Activated CD4-positive, alpha-beta T cell treated with anti-CD3 and anti-CD28 coated beads, Interleukin-2, Interleukin-6, amounts not matched to agents 100 ng/mL and 50 ng/mL, durations not matched to agents 16 hours and 8 hours (primary cell): ENCODE measurements around the gene MTG2.
A peak's percentile ranks its signal among the peaks of the same experiment; 100 is the strongest.

Experiments
- DNase-seq: peaks from one replicate; pipeline ENCODE4 v3.0.0-alpha.2; 2020

MTG2 gene, protein sequence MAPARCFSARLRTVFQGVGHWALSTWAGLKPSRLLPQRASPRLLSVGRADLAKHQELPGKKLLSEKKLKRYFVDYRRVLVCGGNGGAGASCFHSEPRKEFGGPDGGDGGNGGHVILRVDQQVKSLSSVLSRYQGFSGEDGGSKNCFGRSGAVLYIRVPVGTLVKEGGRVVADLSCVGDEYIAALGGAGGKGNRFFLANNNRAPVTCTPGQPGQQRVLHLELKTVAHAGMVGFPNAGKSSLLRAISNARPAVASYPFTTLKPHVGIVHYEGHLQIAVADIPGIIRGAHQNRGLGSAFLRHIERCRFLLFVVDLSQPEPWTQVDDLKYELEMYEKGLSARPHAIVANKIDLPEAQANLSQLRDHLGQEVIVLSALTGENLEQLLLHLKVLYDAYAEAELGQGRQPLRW

DNA sequence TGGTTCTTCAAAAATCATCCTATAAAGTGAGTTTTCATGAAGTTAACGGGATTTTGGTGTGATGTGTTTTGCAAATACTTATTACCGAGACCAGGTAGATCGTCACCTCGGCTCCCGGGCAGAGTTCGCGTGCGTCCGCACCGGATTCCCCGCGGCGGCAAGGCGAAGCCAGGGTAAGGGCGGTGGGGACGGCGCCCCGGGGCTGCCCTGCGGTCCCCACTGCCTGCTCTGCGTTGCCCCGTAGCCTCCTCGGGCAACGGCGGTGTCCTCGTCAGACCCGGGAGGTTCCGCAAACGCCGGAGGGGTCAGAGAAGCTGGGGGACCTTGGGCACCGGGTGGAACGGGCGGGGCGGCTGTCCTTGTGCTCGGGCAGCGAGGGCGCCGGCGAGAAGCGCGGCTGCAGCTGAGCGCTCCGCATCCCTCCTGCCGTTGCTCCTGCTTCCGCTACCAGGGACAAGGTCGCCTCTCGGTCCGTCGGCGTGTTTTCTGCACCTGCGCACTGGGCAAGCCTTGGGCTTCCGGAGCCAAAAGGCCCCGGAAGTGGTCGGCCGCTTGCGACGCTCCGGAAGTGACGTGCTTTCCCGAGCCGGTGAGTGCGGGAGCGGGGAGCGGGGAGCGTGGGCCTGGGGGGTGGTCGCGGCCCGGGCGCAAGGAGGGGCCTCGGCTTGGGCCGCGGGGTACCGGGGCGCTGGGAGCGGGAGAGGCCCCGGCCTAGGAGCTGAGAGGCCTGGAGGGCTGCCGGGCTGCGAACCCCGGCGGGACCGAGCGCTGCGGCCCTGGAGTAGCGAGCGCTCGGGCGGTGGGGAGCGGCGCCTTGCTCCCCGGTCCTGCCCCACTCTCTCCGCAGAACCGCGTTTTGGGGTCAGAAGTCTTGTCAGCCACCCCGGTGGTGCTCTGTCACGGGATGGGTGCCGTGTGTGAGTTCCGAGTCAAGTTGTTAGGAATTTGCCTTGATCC lies at the start of gene MTG2:
Gene MTG2 (plus strand): TSS at position 560 of the 957 bp plus-strand sequence. CDS start 10,393 bp downstream, outside the sequence.
- peak; percentile 97 for DNase-seq

DNA sequence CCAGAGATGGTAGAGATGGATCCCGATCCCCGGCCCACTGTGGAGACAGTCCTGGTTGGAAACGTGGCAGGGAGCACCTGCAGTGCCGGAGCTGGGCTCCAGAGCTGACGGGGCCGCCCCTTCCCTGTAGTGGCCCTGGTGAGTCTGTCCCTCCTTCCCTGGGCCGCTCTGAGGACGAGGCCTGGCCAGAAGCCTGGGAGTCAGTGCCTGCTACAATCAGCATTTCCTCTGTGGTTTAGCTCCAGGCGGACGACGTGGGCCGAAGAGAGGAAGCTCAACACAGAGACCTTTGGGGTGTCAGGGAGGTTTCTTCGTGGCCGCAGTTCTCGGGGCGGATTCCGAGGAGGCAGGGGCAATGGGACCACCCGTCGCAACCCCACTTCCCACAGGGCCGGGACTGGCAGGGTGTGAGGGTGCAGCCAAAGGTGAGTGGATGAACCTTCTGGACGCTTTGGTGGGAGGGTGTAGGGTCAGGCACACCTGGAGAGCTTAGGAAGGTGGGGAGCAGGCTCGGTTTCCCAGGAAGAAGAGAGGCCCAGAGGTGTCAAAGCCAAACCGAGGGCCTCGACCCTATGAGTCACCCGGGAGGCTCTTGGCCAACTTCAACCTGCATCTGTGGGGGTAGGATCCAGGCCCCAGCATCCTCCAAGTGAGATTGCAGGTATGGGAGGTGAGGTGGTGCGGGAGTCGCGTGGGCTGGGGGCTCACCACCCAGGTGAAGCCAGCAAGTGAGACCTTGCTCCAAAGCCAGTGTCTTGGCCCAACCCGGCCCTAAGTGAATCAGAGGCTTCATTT lies 49.6 kb upstream of the MTG2 start:
- no peak for DNase-seq

DNA sequence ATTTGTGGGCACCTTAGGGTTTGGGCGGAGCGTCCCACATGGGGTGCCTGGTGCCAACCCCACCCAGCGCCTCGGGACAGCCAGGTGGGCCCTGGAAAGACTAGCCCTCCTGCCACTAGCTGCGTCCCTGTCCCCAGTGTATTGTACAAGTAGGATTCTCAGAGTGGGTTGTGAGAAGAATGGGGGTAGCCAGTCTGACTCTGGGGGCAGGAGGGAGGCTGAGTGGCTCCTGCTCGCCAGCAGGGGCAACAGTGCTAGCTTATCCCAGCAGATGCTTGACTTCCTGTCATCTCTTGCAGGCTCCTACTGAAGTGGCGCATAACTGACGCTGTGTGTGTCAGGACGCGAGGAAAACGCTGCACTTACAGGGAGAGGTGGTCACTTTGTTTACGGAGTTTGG lies 49.0 kb upstream of the MTG2 start:
- no peak for DNase-seq

DNA sequence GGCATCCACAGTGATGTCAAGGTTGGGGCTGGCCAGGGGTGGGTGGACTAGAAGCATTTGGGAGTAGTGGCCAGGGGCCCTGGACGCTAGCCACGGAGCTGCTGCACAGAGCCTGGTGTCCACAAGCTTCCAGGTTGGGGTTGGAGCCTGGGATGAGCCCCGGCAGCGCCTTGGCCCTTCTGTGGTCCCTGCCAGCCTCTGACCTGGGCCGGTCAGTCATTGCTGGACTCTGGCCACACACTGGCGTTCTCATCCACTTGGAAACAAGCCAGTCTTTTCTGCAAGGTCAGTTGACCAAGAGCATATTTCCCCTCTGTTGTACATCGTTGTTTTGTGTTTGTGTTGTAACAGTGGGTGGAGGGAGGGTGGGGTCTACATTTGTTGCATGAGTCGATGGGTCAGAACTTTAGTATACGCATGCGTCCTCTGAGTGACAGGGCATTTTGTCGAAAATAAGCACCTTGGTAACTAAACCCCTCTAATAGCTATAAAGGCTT lies 48.0 kb upstream of the MTG2 start:
- DNase-seq: no peak

DNA sequence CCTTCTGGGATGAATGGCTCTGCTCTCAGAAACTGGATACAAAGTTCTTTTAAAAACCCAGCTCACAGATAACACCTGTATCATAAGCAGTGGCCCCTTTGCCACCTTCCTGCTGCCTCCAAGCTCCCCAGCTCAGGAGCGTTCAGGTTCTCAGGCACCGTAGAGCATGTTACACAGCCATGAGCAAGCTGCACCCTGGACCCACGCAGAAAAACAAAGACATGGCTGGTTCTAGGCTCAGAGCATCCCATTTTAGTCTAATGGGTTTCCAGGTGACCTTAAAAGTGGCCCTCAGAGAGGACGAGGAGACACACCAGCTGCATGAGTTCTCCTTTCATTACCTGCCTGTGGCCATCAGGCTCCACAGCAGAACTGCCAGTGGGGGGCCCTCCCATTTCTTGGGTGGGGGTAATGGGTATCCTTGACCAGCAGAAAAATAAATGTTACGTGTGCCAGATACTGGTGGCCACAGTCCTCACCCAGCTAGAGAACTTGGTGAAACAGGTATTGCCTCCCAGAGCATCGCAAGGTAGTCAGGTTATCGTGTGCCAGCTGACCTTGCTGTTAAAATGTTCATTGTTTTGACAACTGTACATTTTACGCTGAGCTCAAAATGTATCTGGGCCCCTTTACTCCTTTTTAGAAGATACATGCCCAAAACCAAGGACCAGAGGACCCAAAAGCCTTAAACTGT lies 47.1 kb upstream of the MTG2 start:
- no peak for DNase-seq

DNA sequence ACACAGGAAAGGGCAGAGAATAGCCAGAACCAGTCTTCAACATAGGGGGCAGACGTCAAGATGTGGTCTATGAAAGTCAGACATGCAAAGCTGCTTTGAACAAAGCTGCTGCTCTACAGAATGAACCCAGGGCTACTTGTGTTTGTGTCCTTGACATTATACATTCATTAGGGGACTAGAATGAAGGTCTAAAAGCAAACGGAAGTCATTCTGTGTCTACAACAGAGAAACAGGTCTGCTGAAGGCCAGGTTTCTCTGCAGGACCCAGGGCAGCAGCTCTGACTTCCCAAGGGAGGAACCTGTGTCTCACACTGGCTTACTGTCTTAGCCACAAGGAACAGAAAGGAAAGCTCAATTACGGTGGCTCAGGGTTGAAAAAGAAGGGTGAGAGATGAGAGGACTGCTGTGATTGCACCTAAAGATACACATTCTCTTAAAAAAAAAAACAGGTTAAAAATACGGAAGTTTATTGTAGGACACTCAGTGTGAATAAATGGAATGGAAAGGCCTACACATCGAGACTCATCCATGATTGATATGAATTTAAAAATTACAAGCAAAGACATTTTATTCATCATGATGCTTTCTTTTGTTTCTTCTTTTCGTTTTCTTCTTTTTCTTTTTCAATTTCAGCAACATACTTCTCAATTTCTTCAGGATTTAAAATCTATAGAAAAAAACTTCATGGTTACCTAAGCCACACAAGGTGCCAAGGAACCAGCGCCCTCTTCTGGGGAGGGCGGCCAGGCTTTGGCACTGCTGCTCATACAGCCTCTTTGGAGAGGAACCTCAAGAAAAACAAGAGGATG lies 46.3 kb upstream of the MTG2 start:
- peak; percentile 68 for DNase-seq

DNA sequence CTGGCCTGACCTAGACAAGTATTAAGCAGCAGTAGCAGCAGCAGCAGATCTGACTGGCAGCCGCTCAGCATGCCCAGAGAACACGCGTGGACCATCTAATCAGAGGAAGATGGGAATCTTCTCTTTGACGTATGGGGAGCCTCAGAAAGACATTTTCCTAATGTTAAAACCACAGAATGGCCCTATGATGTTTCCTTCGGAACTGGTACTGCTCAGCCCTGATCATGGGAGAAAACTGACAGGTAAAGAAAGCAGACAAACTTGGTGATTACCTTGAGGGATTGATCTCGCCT lies 45.8 kb upstream of the MTG2 start:
- no peak for DNase-seq

DNA sequence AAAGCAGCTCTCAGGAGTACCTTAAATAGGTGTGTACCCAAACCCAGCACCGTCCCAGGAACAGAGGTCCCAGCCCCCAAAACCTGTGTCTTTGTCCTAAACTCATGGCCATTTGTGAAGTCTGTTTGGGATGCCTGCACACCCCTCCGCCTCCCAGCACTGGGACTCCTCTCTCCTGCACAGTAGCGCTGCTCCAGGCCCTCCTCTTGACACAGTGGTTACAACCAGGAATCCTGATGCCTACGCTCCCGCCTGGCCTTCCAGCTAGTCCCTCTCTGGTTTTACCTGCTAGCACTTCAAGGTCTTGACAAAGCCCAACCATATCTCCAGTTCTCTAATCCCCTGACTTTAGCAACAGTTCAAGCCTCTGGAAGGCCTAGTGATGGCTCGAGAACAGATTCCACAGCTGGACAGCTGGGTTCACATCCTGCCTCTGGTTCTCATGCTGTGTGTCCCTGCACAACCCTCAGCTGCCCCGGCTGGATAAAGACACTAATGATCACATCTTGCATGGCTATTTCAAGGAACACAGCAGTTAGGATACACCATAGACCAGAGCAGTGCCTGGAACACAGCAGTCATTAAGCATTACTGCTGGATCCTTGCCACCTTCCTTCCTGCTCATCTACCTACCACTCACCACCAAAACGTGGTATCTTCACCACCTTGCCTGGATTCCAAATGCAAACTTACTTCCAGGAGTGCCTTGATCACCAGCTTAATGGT lies 45.2 kb upstream of the MTG2 start:
- no peak for DNase-seq

DNA sequence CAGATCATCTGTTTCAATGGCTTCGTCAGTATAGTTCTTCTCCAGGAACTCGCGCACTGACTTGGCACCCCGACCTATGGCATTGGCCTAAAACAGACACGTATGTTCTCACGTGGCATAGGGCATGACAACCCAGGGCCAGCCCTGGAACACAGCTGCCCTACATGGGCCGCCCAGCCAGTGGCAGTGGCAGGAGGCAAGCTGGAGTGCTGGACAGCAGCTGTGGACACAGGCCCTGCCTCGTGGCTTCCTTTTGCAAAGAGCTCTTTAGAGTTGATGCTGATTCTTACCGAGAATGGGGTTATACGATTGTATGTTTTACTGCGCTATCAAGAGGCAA lies 44.7 kb upstream of the MTG2 start:
- DNase-seq: no peak

DNA sequence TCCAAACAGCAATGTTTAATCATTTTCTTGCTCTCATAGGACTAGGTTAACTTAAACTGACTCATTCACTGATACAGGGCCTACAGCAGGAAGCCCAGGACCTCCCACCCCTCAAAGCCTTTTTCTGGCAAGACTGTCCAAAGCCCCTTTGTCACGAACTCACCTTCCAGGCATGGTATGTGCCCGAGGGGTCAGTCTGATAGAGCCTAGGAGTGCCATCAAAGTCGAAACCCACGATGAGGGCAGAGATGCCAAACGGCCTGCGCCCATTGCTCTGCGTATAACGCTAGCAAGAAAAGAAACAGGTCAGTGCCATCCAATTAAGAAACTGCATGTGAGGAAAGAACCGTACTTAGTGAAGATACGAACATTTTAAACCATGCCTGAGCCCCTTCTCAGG lies 43.9 kb upstream of the MTG2 start:
- DNase-seq: no peak

DNA sequence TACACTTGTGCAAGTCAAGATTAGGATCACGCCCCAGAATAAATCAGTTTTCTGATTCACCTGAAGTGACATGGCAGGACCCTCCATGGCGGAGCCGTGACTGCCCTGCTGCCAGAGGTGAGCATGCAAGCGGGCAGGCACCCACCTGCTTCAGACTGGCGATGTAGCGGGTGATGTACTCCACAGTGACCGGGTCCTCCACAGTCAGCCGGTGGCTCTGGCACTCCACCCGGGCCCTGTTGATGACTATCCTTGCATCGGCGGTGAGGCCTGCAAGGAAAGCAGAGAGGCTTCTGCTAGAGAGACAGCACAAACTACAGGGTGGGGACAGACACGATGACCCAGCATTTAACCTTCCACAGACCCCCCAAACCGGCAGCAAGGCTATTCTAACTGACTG lies 43.2 kb upstream of the MTG2 start:
- DNase-seq: no peak

DNA sequence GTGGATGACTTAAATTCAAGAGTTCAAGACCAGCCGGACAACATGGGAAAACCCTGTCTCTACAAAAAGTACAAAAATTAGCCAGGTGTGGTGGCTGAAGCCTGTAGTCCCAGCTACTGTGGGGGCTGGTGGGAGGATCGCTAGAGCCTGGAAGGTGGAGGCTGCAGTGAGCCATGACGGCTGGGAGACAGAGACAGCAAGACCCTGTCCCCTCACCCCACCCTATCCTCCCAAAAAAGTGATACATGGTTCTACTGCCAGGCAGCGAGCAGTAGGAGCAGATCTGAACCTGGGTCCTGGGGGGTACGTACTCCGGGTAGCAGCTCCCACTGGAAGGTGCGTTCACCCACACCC lies 41.8 kb upstream of the MTG2 start:
- DNase-seq: no peak

DNA sequence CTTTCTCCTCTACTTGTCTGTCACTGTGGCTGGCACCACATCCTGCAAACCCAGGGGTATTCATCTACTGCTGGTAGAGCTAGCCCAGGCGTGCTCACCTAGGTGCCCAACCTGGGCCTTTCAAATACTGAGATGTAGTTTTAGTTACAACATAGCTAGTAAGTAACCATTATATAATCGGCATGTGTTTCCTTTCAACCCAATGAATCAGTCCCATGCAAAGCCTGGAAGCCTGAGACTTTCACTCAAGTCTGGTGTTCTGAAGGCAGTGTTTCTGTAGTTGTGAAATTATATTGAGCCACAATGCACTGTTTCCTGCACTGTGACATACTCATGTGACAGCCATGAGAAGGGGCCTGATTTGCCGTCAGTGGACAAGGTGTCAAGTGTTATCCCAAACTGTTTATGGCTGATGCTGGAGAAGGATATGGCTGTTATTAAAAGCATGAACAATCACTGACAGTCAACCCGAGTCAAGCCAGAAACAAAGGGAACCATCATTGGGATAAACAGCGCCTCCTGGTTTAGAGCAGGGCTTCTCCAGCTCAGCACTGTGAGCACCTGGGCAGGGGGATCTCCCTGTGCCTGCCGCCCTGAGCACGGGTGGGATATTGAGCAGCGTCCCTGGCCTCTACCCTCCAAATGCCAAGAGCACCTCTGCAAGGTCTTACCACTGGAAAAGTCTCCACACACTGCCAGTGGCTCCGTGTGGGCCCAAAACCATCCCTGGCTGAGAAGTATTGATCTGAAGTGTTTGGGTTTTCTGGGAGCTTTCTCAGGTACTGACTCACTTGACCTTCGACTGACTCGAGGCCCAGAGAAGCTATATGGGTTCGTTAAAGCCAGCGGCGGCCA lies 41.2 kb upstream of the MTG2 start:
- DNase-seq: peak; percentile 37

DNA sequence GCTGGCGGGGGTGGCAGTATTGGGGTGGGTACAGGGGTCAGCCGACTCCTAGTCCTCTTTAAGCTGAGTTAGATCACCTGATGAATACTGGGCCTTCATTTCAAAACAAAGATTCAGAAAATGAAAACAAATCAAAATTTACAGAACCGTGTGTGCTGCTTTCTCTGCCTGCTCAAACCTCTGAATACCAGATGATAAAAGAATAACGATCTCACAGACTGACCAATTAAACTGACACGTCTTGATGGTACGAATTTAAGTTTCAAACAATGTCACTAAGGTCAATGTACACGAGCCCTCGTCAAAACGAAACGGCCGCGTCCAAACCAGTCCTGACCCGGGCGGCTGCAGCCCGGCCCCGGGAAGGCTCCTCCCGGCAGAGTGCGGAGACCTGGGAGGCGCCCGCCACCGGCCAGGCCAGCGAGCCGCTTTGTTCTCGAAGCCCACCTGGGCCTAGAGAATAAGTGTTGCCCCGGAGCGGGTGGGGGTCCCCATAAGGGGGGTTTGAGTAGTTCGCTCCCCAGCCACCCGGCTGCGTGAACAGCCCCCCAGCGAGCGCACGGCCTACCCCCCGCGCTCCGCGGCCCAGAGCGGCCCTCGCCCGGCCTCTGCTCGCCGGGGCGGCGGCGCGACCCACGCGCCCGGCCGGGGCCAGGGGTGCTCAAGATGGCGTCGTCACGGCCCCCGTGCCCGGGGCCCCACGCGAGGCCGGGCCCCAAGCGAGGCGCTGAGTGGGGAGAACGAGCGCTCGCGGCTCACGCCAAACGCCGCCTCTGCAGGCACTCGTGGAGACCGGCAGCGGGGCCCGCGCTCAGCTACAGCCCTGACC lies 40.4 kb upstream of the MTG2 start:
- DNase-seq: peak; percentile 32

DNA sequence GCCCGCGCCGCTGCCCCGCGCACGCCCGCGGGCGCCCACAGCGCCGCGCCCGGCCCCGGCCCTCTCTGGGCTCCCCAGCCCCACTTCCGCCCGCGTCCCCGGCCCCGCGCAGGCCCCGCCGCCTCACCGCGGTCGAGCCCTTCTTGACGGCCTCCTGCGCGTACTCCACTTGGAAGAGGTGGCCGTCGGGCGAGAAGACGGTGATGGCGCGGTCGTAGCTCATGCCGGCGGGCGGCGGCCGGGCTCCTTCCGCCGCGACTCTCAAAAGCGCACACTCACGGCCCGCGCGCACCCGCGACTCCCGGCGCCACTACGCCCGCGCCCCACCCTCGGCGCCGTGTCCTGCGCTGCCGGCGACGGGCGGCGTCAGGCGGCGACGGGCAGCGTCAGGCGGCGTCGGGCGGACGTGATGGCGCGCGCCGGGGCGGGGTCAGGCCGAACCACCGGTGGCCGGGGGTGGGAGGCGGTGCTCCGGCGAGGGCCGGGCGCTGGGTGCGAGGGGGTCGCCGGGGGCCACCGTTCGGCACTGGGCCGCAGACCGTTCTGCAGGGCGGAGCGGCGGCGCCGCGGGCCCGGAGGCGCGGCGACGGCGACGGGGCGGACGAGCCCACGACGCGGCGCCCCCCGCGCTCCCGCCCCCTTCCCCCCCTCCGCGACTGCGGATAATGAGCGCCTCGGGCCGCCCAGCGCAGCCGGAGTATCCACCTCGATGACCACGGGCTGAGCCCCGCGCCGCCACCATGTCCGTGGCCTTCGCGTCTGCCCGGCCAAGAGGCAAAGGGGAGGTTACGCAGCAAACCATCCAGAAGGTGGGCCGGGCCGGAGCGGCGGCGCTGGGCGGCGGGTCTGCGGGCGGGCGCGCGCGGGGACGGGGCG lies 39.5 kb upstream of the MTG2 start, which contains the start of the genes PSMA7 and SS18L1:
Gene PSMA7 (minus strand): TSS at position 314 of the 876 bp plus-strand sequence. CDS start 91 bp downstream, at position 223.
Gene SS18L1 (plus strand): TSS at position 689 of the 876 bp plus-strand sequence. CDS start 52 bp downstream, at position 741.
- peak; percentile 88 for DNase-seq

DNA sequence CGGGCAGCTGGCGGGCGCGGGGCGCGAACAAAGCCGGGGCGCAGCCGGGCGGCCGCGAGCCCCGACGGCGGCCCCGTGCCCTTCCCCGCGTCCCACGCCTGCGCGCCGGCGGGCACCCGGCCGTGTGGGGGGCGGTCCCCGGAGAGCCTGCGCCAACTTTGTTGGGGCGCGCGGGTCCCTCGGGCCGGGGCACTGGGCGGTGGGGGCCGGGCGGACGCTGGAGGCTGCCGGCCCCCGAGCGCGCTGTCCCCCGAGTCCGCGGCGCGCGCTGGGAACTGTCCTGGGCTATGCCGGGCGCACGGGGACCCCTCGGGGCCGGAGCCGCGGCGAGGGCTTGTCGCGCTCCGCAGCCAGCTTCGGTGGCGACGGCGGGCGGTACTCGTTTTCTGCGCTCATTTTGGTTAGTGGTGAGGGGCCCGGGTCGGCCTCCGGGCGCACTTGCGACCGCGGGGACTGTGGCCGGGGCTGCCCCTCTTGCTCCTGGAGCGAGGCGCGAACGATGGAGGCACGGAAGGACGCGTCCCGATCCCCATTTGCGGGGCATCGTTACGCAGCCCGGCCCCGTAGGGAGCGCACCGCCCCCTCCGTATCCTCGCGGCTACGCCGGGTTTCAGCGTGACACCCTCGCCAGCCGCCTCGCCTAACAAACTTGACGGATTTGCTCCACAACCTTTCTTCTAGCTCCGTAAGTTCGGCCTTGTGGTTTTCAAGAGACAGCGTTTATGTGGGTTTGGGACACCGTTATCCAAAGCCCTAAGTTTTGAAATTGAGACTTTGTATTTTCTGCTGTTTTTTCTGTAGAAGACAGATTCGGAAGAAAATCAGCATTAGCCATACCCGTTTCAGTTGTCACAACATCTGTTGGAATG lies 38.6 kb upstream of the MTG2 start:
- peak; percentile 75 for DNase-seq

DNA sequence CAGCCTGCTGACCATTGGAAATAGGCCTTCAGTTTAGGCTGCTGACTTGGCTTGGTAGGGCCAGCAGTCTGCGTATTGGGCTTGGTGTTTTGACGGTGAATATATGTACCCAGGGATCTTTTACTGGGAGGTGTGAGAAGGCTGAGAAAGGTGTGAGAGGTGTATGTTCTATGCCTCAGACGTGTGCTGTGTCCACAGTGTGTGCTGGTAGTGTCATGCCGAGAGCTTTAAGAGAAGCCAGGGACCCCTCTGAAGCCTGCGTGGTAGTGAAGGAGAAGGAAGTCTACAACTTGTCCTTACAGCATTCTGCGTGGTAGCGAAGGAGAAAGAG lies 37.2 kb upstream of the MTG2 start:
- no peak for DNase-seq
